ENCODE results near the gene ARHGAP6.
"Not testable (repeated sequence)": the region's sequence is repeated elsewhere in the genome, so short reads cannot be mapped to it uniquely, and the experiment has no call there.

The ARHGAP6 gene

GRCh38 chrX:11567528-11568220 is 98.0 kb downstream of the ARHGAP6 start:
- no peak for DNase-seq

DNA sequence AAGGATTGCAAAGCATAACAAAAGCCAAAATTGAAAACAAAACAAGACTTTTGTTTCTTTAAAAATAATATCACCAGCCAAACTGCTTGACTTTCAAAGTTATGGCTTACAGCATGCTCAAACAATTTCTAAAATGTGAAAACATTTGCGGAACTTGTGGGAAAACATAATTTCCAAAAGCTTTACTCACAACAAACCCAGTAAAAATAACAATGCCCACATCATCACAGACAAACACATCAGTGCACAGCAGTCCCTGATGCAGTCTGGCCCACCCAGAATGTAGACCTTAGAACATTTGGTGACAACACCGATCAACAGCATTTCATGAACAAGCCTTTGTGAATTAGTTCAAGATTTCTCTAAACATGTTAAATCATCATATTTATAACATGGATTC is 98.9 kb downstream of the ARHGAP6 start:
- DNase-seq, result no peak

DNA sequence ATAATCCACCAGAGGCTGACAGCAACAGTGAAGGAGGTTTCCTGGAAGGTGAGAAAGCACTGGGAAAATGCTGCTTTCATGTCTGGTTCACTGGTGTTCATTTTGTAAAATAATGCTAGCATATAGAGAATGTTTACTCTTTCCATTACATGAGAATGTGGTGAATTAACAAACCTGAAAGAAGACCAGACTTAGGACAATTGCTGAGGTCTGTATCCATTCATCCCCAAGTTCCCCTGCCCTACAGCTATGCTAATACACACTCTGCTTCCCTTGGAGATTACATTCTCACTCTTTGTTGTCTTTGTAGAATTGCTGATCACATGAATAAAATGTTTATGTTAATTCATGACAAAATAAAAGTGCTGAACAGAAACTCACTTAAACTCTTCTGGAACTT is 99.5 kb downstream of the ARHGAP6 start:
- no peak for DNase-seq

DNA sequence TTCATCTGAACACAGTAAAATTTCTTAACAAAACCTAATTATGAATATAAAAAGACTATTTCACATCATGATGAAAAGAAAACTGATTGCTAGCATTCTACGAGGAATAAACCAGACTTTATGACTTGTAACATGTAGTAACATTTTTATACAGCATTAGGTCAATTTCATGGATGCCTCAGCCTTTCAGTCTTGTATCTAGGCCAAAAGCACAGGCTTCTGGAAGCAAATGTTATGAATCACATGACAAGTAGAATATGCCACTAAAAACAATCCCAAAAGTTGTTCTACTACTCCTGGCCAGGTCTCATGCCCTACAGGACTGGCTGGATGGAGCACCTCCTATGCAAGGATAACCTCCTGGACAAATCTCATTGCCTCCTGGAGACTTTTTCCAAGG is 101.2 kb downstream of the ARHGAP6 start:
- DNase-seq, result no peak

DNA sequence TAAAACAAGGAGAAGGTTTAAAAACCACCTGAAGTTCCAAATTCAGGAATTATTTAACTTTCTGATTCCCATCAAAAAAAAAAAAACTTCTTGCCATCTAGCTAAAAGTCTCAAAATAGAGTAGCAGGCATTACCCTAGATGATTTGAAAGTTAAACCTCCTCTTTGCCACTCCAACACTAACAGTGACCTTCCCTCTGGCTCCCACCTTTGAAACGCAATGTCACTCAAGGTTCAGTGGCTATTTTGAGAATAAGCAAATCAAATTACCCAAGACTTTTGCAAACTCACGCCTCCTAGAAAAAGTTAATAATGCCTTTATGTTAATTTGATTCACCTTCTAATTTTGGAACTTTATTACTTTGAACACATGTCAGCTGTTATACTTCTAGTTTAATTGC is 103.2 kb downstream of the ARHGAP6 start:
- no peak for DNase-seq

GRCh38 chrX:11558972-11559371 is 106.7 kb downstream of the ARHGAP6 start:
- DNase-seq, result peak; percentile 47

GRCh38 chrX:11557120-11557519 is 108.6 kb downstream of the ARHGAP6 start:
- no peak for DNase-seq

DNA sequence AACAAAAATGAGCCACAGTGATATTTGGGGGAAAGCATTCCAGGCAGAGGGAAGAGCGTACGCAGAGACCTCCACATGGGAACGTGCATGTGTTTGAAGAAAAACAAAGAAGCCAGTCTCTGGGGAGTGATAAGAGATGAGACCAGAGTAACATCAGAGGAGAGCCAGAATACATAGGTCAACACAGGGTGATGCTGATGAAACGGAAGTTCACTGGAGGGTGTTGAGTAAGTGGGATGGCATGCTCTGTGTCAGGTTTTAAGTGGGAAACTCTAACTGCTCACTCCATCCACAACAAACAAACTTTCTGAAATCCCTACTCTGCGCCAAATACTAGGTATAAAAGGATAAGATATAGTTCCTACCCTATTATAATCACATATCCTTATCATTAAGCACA is 110.0 kb downstream of the ARHGAP6 start:
- no peak for DNase-seq

DNA sequence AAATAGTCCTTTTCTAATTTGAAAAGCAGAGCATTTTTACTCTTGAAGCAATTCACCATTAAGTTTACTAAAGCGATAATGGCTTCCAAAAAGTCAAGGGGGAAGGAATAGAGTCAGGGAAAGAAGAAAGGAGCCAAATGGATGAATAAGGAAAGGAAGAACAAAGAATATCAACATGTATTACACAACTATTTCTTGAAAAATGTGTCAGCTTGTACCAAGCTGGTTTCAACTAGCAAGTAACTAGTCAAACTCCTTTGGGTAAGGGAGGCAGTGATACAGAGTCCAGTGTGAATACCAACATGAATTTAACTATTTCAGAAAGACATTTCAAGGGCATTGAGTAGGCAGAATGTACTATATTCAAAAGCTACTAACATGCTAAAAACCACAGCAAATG is 112.1 kb downstream of the ARHGAP6 start:
- no peak for DNase-seq

- no peak for DNase-seq
Observed at GRCh38 chrX:11551151-11551550, 114.6 kb downstream of the ARHGAP6 start.

DNA sequence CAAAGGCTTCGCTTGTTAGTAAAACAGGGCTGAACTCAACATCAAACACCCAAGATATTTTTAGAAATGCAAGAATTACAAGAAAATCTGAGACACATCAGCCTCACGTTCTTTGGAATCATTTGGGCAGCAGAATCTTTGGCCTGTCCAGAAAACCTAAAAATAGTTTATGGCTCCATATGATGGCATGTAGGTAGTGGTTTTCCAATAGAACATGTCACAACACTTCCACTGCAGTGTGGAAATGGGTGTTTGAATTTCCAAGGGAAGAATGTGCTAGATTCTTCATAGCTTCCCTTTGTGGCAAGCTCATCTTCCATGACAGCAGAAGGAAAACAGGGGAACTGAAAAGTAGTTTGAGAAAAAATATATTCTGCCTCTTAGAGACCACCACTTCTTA is 118.8 kb downstream of the ARHGAP6 start:
- no peak for DNase-seq

DNA sequence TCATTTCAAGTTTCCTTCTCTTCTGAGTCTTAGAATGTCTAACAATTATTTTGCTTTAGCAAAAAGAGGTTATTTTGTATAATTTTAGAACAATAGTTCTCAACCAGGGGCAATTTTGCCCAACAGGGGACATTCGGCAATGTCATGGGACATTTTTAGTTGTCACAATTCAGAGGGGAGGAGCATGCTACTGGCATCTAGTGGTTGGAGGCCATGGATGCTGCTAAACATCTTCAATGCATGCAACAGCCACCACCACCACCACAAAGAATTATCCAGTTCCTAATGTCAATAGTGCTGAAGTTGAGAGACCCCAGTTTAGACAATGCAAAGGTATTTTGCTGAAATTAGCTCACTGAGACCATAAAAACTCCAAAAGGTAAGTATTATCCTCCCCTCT is 122.5 kb downstream of the ARHGAP6 start:
- DNase-seq, result no peak

- no peak for DNase-seq
Observed at GRCh38 chrX:11541510-11541909, 124.2 kb downstream of the ARHGAP6 start.

DNA sequence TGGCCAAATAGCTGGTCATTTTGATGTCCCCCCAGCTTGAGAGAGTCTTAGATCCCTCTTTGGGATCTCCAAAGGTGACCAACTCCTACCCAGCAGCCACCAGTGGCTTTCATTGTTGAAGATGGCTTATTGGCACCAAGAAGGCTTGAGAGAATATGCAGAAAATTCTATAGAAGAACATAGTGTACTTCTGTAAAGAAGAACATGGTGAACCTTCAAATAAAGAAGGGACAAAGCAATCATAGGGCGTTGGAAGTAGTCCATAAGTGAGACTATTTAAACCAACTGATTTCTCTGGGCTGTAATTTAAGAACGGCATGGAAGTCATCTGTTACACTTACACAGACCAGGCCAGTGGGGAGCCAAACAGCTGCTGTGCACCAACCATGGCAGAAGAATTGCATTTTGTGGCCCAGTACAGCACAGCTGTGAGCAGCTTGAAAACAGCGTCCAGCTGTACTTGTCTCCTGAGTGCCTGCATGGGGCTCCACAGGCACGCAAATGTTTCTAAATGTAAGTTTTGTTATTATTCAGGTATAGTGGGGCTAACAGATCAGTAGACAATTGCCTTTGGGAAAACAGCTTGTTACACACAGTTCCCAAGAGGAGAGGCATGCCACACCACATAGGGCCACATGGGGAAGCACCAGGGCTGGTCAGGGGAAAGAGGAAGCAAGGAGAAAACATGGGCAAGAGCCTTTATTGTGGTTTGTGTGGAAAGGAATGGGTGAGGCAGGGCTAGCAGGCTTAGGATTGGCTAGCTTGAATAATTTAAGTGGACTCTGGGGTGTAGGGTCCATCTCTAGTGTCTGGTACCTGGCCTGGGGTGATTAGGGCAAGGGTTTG is 125.0 kb downstream of the ARHGAP6 start:
- peak; percentile 15 for DNase-seq

DNA sequence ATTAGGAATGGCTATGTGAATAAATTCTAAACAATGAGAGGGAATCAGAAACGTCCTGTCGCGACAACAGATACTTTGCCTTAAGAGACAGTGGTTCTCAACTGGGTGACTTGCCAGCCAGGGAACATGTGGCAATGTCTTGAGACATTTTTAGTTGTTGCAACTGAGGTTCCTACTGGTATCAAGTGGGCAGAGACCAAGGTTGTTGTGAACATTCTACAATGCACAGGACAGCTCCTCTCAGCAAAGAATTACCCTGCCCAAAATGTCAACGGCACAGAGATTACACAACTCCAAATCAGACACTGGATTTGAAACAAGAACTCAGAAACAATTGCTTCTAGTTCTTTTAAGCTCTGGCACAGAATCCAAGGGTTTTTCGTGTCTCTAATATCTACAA is 128.6 kb downstream of the ARHGAP6 start:
- no peak for DNase-seq

GRCh38 chrX:11535156-11535919 is 130.4 kb downstream of the ARHGAP6 start:
- DNase-seq, result no peak

GRCh38 chrX:11533199-11533651 is 132.5 kb downstream of the ARHGAP6 start:
- DNase-seq, result peak; percentile 73

DNA sequence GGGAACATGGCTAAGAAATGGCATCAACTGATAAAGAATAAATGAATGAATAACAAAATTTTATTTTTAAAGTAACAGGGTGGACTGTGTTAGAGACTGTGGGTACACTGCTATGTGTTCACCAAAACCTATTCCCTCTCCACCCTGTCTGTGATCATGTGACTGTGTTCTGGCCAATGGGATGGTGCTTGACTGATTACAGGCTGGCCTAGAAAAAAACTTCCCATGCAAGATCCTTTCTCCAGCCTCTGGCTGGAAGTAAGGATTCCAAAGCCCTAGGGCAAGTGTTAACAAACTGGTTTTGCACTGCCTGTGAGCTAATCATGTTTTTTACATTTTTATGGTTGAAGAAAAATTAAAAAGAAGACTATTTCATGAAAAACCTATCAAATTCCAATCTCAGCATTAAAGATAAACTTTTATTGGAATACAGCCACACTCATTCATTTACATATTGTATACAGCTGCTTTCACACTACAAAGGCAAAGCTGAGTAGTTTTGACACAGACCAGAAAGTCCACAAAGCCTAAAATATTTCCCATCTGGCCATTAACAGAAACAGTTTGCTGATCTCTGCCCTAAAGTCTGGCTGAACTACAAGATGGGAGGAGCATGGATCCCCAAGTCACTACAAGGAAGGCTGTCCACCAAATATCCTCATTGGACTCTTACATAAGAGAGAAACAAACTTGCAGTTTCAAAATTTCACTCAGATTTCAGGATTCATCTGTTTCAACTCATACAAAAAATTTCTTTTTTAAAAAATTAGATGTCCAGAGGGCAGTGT is 133.2 kb downstream of the ARHGAP6 start:
- no peak for DNase-seq

DNA sequence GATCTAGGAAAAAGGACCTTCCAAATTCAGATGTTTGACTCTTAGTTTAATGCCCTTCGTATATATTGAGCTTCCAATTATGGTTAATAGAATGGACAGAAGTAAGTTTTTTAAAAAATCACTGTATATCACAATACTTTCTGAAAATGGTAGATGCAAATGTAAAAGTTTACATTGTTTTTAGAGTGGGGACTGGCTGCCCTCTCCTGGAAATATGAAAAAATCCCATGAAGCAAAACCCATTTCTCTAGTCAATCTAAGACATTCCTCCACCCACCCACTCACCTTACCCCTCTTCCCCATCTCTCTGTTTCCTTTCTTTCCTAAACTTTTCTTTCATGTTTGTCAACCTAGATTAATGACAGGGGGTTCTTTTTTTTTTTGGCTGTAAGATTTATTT is 134.5 kb downstream of the ARHGAP6 start:
- DNase-seq, result peak; percentile 19

GRCh38 chrX:11530621-11531020 is 135.1 kb downstream of the ARHGAP6 start:
- no peak for DNase-seq

GRCh38 chrX:11528623-11529022 is 137.1 kb downstream of the ARHGAP6 start:
- DNase-seq, result no peak

DNA sequence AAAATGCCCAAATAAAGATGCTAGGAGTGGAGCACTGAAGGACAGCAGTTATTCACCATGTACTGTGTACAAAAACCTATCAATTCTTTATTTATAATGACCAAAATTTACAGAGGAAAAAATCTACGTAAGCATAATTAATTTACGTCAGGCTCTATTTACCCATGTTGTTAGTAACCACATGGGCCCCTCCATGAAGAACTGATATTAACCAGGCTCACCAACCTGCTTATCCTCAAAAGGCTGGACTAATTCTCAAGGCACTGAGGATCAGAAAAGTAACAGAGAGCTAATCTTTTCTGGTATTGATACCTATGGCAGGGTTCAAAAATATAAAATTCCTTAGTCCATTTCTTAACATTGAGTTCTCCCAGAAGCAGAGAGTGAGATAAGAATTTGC is 140.0 kb downstream of the ARHGAP6 start:
- no peak for DNase-seq

DNA sequence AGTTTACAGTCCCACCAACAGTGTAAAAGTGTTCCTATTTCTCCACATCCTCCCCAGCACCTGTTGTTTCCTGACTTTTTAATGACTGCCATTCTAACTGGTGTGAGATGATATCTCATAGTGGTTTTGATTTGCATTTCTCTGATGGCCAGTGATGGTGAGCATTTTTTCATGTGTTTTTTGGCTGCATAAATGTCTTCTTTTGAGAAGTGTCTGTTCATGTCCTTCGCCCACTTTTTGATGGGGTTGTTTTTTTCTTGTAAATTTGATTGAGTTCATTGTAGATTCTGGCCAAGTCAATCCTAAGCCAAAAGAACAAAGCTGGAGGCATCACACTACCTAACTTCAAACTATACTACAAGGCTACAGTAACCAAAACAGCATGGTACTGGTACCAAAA is 146.5 kb downstream of the ARHGAP6 start:
- DNase-seq, result not testable (repeated sequence)
